Astrocyte (in vitro differentiated cells and primary cell): Measurements from ENCODE around the gene ANAPC13. TPM values are rescaled to one million over a fixed set of nuclear protein-coding genes. Genes with fewer than 3 reads are reported as not detected.

Experiments used
- DNase-seq: peaks from one replicate; pipeline ENCODE4 v3.0.0-alpha.2; 2010; ENCODE audit warnings: low read depth
- FAIRE-seq: peaks from 2 replicates; lab custom pipeline; 2011; peaks lifted over from hg19 to GRCh38; lab: Jason Lieb, UNC
- H2AFZ ChIP-seq: 2 replicates; pipeline ENCODE4 v1.6.0; 2012; ENCODE audit warnings: low read depth, low read length, inconsistent platforms
- H3K27ac ChIP-seq: 2 replicates; pipeline ENCODE4 v1.5.1; 2011; ENCODE audit warnings: low read depth, low read length, inconsistent platforms
- H3K27me3 ChIP-seq: 2 replicates; pipeline ENCODE4 v1.6.0; 2011; ENCODE audit warnings: low read length, inconsistent platforms; ENCODE audit not compliant: insufficient read depth
- H3K36me3 ChIP-seq: 2 replicates; pipeline ENCODE4 v1.5.1; 2011; ENCODE audit warnings: low read length, inconsistent platforms; ENCODE audit not compliant: insufficient read depth
- H3K4me1 ChIP-seq: 2 replicates; pipeline ENCODE4 v1.5.1; 2011; ENCODE audit warnings: low read length, inconsistent platforms; ENCODE audit not compliant: insufficient read depth
- H3K4me2 ChIP-seq: 2 replicates; pipeline ENCODE4 v1.6.0; 2012; ENCODE audit warnings: low read length, inconsistent platforms
- H3K4me3 ChIP-seq: 2 replicates; pipeline ENCODE4 v1.5.1; 2011; ENCODE audit warnings: low read depth, mild to moderate bottlenecking, low read length, inconsistent platforms; ENCODE audit not compliant: insufficient read depth
- H3K79me2 ChIP-seq: 2 replicates; pipeline ENCODE4 v1.6.0; 2012; ENCODE audit warnings: mild to moderate bottlenecking, low read length, inconsistent platforms; ENCODE audit not compliant: insufficient read depth
- H3K9ac ChIP-seq: 2 replicates; pipeline ENCODE4 v1.6.0; 2012; ENCODE audit warnings: mild to moderate bottlenecking, low read length, inconsistent platforms
- H3K9me3 ChIP-seq: 2 replicates; pipeline ENCODE4 v1.5.1; 2012; ENCODE audit warnings: low read depth, mild to moderate bottlenecking, low read length, inconsistent platforms; ENCODE audit not compliant: insufficient read depth
- H4K20me1 ChIP-seq: 2 replicates; pipeline ENCODE4 v1.6.0; 2012; ENCODE audit warnings: low read length, inconsistent platforms; ENCODE audit not compliant: insufficient read depth
- H3K27ac Mint-ChIP-seq: one replicate; pipeline ENCODE4 v1.8.0; 2021; ENCODE audit warnings: mild to moderate bottlenecking, mixed read lengths; ENCODE audit not compliant: unreplicated experiment
- H3K27me3 Mint-ChIP-seq: one replicate; pipeline ENCODE4 v1.8.0; 2021; ENCODE audit warnings: low read depth, mixed read lengths; ENCODE audit not compliant: unreplicated experiment
- H3K36me3 Mint-ChIP-seq: one replicate; pipeline ENCODE4 v1.8.0; 2021; ENCODE audit warnings: low read depth, mixed read lengths; ENCODE audit not compliant: unreplicated experiment
- H3K4me1 Mint-ChIP-seq: one replicate; pipeline ENCODE4 v1.8.0; 2021; ENCODE audit warnings: low read depth, mixed read lengths; ENCODE audit not compliant: unreplicated experiment
- H3K4me3 Mint-ChIP-seq: one replicate; pipeline ENCODE4 v1.8.0; 2021; ENCODE audit warnings: mild to moderate bottlenecking, moderate library complexity, mixed read lengths; ENCODE audit not compliant: unreplicated experiment
- H3K9me3 Mint-ChIP-seq: one replicate; pipeline ENCODE4 v1.8.0; 2021; ENCODE audit warnings: mild to moderate bottlenecking, mixed read lengths; ENCODE audit not compliant: unreplicated experiment
- CTCF ChIP-seq: IDR thresholded peaks from 2 replicates; pipeline ENCODE4 v1.5.1; 2011; ENCODE audit warnings: low read depth, mild to moderate bottlenecking, inconsistent platforms, low read length, moderate library complexity; ENCODE audit not compliant: insufficient read depth
- EZH2 ChIP-seq: IDR thresholded peaks from 2 replicates; pipeline ENCODE4 v1.6.1; 2012; ENCODE audit warnings: mild to moderate bottlenecking, low read length, inconsistent platforms; ENCODE audit not compliant: insufficient read depth
- total RNA-seq: library from RNA; stranded (reverse); gene quantifications from 2 replicates; pipeline ENCODE4 v1.2.1, GENCODE V29; 2021

The ANAPC13 gene
- total RNA-seq, 1 donor from 2014 or later, result 61.0 TPM

DNA sequence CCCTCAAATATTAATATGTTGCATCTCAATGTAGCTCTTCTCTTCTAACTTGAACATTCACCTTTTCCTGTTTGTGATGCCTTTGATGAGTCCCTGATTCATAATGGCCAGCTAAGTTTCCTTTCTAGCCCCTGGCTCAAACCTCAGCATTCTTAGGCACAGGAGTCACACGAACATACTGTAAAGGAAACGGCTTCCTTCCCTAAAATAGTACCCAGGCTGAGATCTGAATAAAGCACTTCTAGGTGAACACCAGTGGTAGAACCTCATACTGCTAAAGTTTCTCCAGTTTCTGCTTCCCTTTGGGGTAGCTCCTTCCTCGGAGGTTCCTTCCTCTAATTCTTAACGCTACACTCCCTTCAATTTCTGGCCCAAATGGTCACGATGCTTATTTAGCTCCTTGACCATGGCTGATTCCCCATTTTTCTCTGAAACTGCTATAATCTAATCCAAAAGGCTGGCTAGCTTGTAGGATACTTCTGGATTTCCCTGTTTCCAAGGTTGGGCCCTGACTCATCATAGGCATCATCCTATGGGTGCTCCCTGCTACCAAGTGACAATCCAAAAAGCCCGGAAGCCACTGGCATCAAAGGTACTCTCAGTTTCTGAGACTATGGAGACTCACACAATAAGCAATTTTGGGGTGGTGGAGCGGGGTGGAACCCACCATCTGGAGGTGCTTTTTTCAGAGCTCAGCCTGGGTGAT is 2.4 kb downstream of the ANAPC13 start:
- H3K4me1 ChIP-seq, result peaks cover 49% of the 10 kb centered on the region
- TF ChIP-seq EZH2, result no peak
- Mint-ChIP-seq H3K9me3 (peaks cover 2% of the 10 kb centered on the region), H3K4me3 (peak overlapping the region; percentile 75), H3K27me3 (no peaks in the 10 kb centered on the region), H3K36me3 (peaks cover 5% of the 10 kb centered on the region), H3K27ac (peak overlapping the region; percentile 95), H3K4me1 (peaks cover 40% of the 10 kb centered on the region)
- no peaks in the 10 kb centered on the region for H3K9me3 ChIP-seq
- no peaks in the 10 kb centered on the region for H4K20me1 ChIP-seq
- H3K79me2 ChIP-seq, result peaks cover 62% of the 10 kb centered on the region
- peak; percentile 26 for FAIRE-seq
- H3K27ac ChIP-seq, result peak overlapping the region; percentile 98
- DNase-seq, result peak; percentile 90
- H3K4me3 ChIP-seq, result peak overlapping the region; percentile 45
- H3K27me3 ChIP-seq, result no peaks in the 10 kb centered on the region
- H3K9ac ChIP-seq, result peak overlapping the region; percentile 82
- peak overlapping the region; percentile 21 for H2AFZ ChIP-seq
- H3K4me2 ChIP-seq, result peak overlapping the region; percentile 86
- H3K36me3 ChIP-seq, result peaks cover 19% of the 10 kb centered on the region

- no peaks in the 10 kb centered on the region for H3K27me3 Mint-ChIP-seq
Observed at GRCh38 chr3:134482622-134483021, 3.2 kb downstream of the ANAPC13 start.

GRCh38 chr3:134481166-134481565 is 4.6 kb downstream of the ANAPC13 start:
- H3K79me2 ChIP-seq, result peaks cover 40% of the 10 kb centered on the region
- no peaks in the 10 kb centered on the region for H3K9me3 ChIP-seq
- H3K36me3 ChIP-seq, result peaks cover 29% of the 10 kb centered on the region
- Mint-ChIP-seq H3K9me3 (peaks cover 2% of the 10 kb centered on the region), H3K27ac (no peak overlapping the region), H3K4me3 (no peak overlapping the region), H3K27me3 (no peaks in the 10 kb centered on the region), H3K4me1 (peaks cover 49% of the 10 kb centered on the region), H3K36me3 (peaks cover 5% of the 10 kb centered on the region)
- TF ChIP-seq EZH2 (no peak), CTCF (no peak)
- no peak overlapping the region for H3K4me2 ChIP-seq
- H3K4me1 ChIP-seq, result peaks cover 47% of the 10 kb centered on the region
- FAIRE-seq (no peak), DNase-seq (no peak)
- H2AFZ ChIP-seq, result no peak overlapping the region
- no peaks in the 10 kb centered on the region for H3K27me3 ChIP-seq
- no peak overlapping the region for H3K4me3 ChIP-seq
- H4K20me1 ChIP-seq, result no peaks in the 10 kb centered on the region
- no peak overlapping the region for H3K9ac ChIP-seq
- H3K27ac ChIP-seq, result peak overlapping the region; percentile 0

More at GRCh38 chr3:134482622-134483021, 3.2 kb downstream of the ANAPC13 start:
- peaks cover 42% of the 10 kb centered on the region for H3K4me1 Mint-ChIP-seq
- no peaks in the 10 kb centered on the region for H3K9me3 ChIP-seq
- H3K27me3 ChIP-seq, result no peaks in the 10 kb centered on the region
- H3K36me3 Mint-ChIP-seq, result peaks cover 5% of the 10 kb centered on the region
- H3K27ac Mint-ChIP-seq, result peak overlapping the region; percentile 95
- H4K20me1 ChIP-seq, result no peaks in the 10 kb centered on the region
- peaks cover 2% of the 10 kb centered on the region for H3K9me3 Mint-ChIP-seq
- peak overlapping the region; percentile 98 for H3K27ac ChIP-seq
- H2AFZ ChIP-seq, result no peak overlapping the region
- peaks cover 23% of the 10 kb centered on the region for H3K36me3 ChIP-seq
- peak overlapping the region; percentile 45 for H3K4me3 ChIP-seq
- peak overlapping the region; percentile 55 for H3K4me3 Mint-ChIP-seq
- DNase-seq, result no peak
- peak overlapping the region; percentile 86 for H3K4me2 ChIP-seq
- H3K4me1 ChIP-seq, result peaks cover 49% of the 10 kb centered on the region
- TF ChIP-seq EZH2, result no peak
- no peak for FAIRE-seq
- peak overlapping the region; percentile 82 for H3K9ac ChIP-seq
- peaks cover 55% of the 10 kb centered on the region for H3K79me2 ChIP-seq
